ENCODE data around the gene TAF3. TPM values are rescaled to one million over a fixed set of nuclear protein-coding genes. Genes with fewer than 3 reads are reported as not detected.

The TAF3 gene
- total RNA-seq, 1 donor from 2014 or later, result 6.2 TPM

DNA sequence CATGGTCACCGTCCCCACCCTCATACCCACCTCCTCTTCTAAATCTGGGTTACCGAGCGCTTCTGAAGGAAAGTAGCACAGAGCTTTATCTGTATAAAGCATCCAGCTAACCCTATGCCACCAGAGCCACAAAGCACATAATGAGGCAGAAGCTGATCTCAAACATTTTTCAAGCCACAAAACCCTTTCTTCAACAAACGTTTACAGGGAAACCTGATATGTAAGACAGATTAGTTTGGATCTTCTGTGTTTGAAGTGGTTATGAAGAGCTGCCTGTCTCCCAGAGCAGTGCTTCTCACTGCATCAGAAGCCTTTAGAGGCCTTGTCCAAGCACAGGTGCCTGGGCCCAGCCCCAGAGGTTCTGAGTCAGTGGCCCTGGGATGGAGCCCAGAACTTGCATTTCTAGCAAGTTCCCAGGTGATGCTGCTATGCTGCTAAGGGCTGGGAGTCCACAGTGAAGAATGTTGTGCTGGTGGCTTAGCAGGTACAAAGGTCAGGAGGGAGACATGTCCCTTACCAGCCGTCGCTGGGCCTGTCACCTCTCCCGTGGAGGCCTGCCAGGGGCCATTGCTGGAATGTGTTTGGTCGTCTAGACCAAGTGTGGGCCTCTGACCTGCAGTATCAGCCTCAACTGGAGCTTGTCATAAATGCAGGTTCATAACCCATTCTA is 90.4 kb downstream of the TAF3 start:
- Mint-ChIP-seq H3K27me3 (ENCODE audit: low read depth) (no peaks in the 10 kb centered on the region), H3K27ac (ENCODE audit: unreplicated experiment) (no peak overlapping the region), H3K4me3 (ENCODE audit: unreplicated experiment) (no peak overlapping the region), H3K4me1 (ENCODE audit: low read depth) (no peaks in the 10 kb centered on the region), H3K9me3 (ENCODE audit: low read depth) (no peaks in the 10 kb centered on the region), H3K36me3 (ENCODE audit: low read depth) (no peaks in the 10 kb centered on the region)
- DNase-seq (ENCODE audit: low spot score), result no peak
- TF ChIP-seq, protein P1, sequence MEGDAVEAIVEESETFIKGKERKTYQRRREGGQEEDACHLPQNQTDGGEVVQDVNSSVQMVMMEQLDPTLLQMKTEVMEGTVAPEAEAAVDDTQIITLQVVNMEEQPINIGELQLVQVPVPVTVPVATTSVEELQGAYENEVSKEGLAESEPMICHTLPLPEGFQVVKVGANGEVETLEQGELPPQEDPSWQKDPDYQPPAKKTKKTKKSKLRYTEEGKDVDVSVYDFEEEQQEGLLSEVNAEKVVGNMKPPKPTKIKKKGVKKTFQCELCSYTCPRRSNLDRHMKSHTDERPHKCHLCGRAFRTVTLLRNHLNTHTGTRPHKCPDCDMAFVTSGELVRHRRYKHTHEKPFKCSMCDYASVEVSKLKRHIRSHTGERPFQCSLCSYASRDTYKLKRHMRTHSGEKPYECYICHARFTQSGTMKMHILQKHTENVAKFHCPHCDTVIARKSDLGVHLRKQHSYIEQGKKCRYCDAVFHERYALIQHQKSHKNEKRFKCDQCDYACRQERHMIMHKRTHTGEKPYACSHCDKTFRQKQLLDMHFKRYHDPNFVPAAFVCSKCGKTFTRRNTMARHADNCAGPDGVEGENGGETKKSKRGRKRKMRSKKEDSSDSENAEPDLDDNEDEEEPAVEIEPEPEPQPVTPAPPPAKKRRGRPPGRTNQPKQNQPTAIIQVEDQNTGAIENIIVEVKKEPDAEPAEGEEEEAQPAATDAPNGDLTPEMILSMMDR (IDR thresholded peaks at IDR 0.05), result no peak

- Mint-ChIP-seq H3K9me3 (ENCODE audit: low read depth) (no peaks in the 10 kb centered on the region), H3K4me1 (ENCODE audit: low read depth) (peaks cover 6% of the 10 kb centered on the region), H3K4me3 (ENCODE audit: unreplicated experiment) (no peak overlapping the region), H3K27me3 (ENCODE audit: low read depth) (no peaks in the 10 kb centered on the region), H3K36me3 (ENCODE audit: low read depth) (no peaks in the 10 kb centered on the region), H3K27ac (ENCODE audit: unreplicated experiment) (peak overlapping the region; percentile 8)
- no peak for DNase-seq (ENCODE audit: low spot score)
- TF ChIP-seq, protein P1 (IDR thresholded peaks at IDR 0.05), result no peak
These were observed 95.0 kb downstream of the TAF3 start for GRCh38 chr10:7913126-7913872.

DNA sequence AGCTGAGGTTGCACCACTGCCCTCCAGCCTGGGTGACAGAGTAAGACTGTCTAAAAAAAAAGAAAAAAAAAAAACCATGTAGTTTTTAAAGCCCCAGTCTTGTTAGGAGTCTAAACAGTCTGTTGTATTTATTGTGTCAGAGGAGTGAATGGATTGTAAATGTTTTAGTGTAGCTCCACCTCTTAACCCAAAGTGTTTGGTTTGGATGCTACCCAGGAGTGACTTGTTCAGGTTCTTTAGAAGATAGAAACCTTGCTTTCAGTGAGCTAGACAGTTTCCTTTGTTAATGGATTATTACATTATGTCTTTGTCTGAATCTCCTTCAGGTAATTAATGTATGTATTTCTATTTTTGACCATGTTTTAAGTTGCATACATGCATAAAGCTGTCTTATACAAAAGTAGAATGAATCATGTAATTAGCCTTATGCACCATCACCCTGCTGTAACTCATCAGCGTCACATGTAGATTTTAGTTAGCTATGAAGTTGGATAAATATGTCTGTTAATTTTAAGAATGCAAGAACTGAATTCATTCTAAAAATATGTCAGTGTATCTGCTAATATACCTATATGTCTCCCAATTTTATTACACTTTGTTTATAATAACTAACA is 97.7 kb downstream of the TAF3 start:
- Mint-ChIP-seq H3K4me1 (ENCODE audit: low read depth) (peaks cover 12% of the 10 kb centered on the region), H3K36me3 (ENCODE audit: low read depth) (no peaks in the 10 kb centered on the region), H3K4me3 (ENCODE audit: unreplicated experiment) (no peak overlapping the region), H3K9me3 (ENCODE audit: low read depth) (no peaks in the 10 kb centered on the region), H3K27me3 (ENCODE audit: low read depth) (no peaks in the 10 kb centered on the region), H3K27ac (ENCODE audit: unreplicated experiment) (no peak overlapping the region)
- TF ChIP-seq, protein P1 (IDR thresholded peaks at IDR 0.05), result no peak
- no peak for DNase-seq (ENCODE audit: low spot score)

DNA sequence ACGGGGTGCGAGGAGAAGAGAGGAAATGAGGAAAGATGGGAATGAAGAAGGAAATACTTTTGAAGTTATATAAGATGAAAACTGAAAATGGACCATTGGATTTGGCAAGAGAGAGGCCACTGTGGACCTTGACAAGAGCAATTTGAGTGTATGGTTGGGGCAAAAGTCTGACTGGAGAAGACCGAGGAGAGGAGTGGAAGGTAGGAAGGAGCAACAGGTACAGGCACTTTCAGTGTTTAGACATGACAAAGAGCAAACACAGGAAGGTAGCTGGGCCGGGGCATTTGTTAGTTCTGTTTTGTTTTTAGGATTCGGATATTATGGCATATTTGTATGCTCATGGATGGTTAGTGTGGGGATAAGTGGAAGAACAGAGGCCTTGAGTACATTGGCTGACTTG is 99.4 kb downstream of the TAF3 start:
- TF ChIP-seq, protein P1 (IDR thresholded peaks at IDR 0.05), result no peak
- H3K4me1 Mint-ChIP-seq (ENCODE audit: low read depth), result peaks cover 16% of the 10 kb centered on the region
- no peaks in the 10 kb centered on the region for H3K27me3 Mint-ChIP-seq (ENCODE audit: low read depth)
- DNase-seq (ENCODE audit: low spot score), result no peak
- no peak overlapping the region for H3K27ac Mint-ChIP-seq (ENCODE audit: unreplicated experiment)
- H3K36me3 Mint-ChIP-seq (ENCODE audit: low read depth), result no peaks in the 10 kb centered on the region
- H3K4me3 Mint-ChIP-seq (ENCODE audit: unreplicated experiment), result no peak overlapping the region
- H3K9me3 Mint-ChIP-seq (ENCODE audit: low read depth), result no peaks in the 10 kb centered on the region

DNA sequence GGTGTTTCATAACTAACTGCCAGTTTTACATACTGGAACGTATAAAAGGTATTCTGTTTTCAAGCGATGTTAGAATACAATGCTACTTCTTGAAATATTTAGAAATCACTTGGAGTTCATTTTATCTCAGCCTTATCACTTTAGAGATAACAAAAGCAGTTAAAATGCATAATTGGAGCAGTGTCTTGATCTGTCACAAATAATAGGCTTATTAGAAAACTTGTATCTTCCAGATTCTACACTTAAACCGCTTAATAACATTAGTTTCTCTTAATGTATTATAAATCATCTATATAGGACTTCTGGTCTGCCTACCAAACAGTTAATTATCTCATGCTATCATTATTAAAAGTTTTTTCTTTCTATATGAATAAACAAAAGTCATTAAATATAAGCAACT is 104.4 kb downstream of the TAF3 start:
- peaks cover 10% of the 10 kb centered on the region for H3K4me1 Mint-ChIP-seq (ENCODE audit: low read depth)
- no peaks in the 10 kb centered on the region for H3K36me3 Mint-ChIP-seq (ENCODE audit: low read depth)
- no peaks in the 10 kb centered on the region for H3K27me3 Mint-ChIP-seq (ENCODE audit: low read depth)
- TF ChIP-seq, protein P1 (IDR thresholded peaks at IDR 0.05), result no peak
- H3K4me3 Mint-ChIP-seq (ENCODE audit: unreplicated experiment), result no peak overlapping the region
- H3K27ac Mint-ChIP-seq (ENCODE audit: unreplicated experiment), result no peak overlapping the region
- DNase-seq (ENCODE audit: low spot score), result no peak
- no peaks in the 10 kb centered on the region for H3K9me3 Mint-ChIP-seq (ENCODE audit: low read depth)

All from chondrocyte (in vitro differentiated cells).